Panc1 (cell line): ENCODE data around the gene GARIN1A. TPM values are rescaled to one million over a fixed set of nuclear protein-coding genes. Genes with fewer than 3 reads are reported as not detected.

Experiments used
- ATAC-seq: fragments of 200-7000 bp; cut with Tn5 transposase; 2 replicates; pipeline ENCODE4 v1.9.1; 2020; ENCODE audit warnings: mild to moderate bottlenecking, moderate library complexity
- BruUV-seq: library from RNA; stranded (reverse); fragments of 400-500 nt; replicated peaks from 2 replicates; lab custom pipeline; 2021; lab: Mats Ljungman, UMichigan
- CTCF ChIA-PET: fragments of 300-600 bp; sonication (Branson Sonifier 250); formaldehyde crosslinking; loops from one replicate; lab custom pipeline; 2022; ENCODE audit warnings: antibody characterized with exemption; lab: Charles Lee
- POLR2A ChIA-PET: fragments of 300-600 bp; sonication (Branson Sonifier 250); formaldehyde crosslinking; loops from one replicate; lab custom pipeline; 2022; ENCODE audit warnings: antibody characterized with exemption; lab: Charles Lee
- DNase-seq: peaks from one replicate; pipeline ENCODE4 v3.0.0-alpha.2; 2010; ENCODE audit warnings: low read depth, low spot score
- H3K27ac ChIP-seq: 2 replicates; pipeline ENCODE4 v1.5.1; 2011; ENCODE audit warnings: mild to moderate bottlenecking, low read length, inconsistent platforms
- H3K27me3 ChIP-seq: fragments of 200-500 bp; sonication (Bioruptor generic); 2 replicates; pipeline ENCODE4 v1.6.0; 2014; ENCODE audit warnings: low read length, inconsistent platforms; ENCODE audit not compliant: control insufficient read depth, insufficient read depth
- H3K36me3 ChIP-seq: fragments of 200-500 bp; sonication (Bioruptor generic); 2 replicates; pipeline ENCODE4 v1.5.1; 2014; ENCODE audit warnings: inconsistent platforms, mild to moderate bottlenecking, low read length, moderate library complexity; ENCODE audit not compliant: control insufficient read depth, insufficient read depth
- H3K4me1 ChIP-seq: 2 replicates; pipeline ENCODE4 v1.5.1; 2011; ENCODE audit warnings: inconsistent platforms, mild to moderate bottlenecking, low read length, moderate library complexity; ENCODE audit not compliant: control insufficient read depth, insufficient read depth
- H3K4me3 ChIP-seq, 2 experiments: 2 replicates each; pipeline ENCODE4 v1.5.1; 2011 to 2012; ENCODE audit warnings: low read depth in 2 of 2, low read length in 2 of 2, mild to moderate bottlenecking in 2 of 2, inconsistent platforms in 1 of 2, moderate library complexity in 1 of 2
- H3K9me3 ChIP-seq: fragments of 200-500 bp; sonication (Bioruptor generic); 2 replicates; pipeline ENCODE4 v1.5.1; 2014; ENCODE audit warnings: low read depth, mild to moderate bottlenecking, inconsistent platforms, low read length, moderate library complexity; ENCODE audit not compliant: control insufficient read depth, insufficient read depth
- POLR2AphosphoS5 ChIP-seq: IDR thresholded peaks from 2 replicates; pipeline ENCODE4 v1.6.1; 2012; ENCODE audit warnings: mild to moderate bottlenecking, low read depth, low read length, moderate library complexity
- SIN3A ChIP-seq: IDR thresholded peaks from 2 replicates; pipeline ENCODE4 v1.6.1; 2012; ENCODE audit warnings: low read depth, mild to moderate bottlenecking, low read length, moderate library complexity, borderline replicate concordance; ENCODE audit not compliant: insufficient read depth
- TCF7L2 ChIP-seq: IDR thresholded peaks from 2 replicates; pipeline ENCODE4 v1.6.1; 2011; ENCODE audit warnings: mild to moderate bottlenecking, low read depth, low read length, inconsistent platforms
- in situ Hi-C: cut with HindIII; loops from 2 replicates; pipeline ENCODE4 v1.10.0; 2016; ENCODE audit warnings: low sequenced_read_pairs, low pct_unique_long_range_greater_than_20kb
- intact Hi-C: fragments of 100-400 bp; cut with micrococcal nuclease; formaldehyde crosslinking; loops from one replicate; pipeline ENCODE4 v1.10.0; 2022; ENCODE audit not compliant: unreplicated experiment
- total RNA-seq: library from RNA; stranded (reverse); gene quantifications from one replicate; pipeline ENCODE4 v1.2.1, GENCODE V29; 2021; ENCODE audit not compliant: unreplicated experiment
- TF ChIP-seq, protein P1 (sequence below), 2 experiments: IDR thresholded peaks; 2 replicates each; pipeline ENCODE4 v1.6.1; 2011 to 2012; ENCODE audit warnings: low read depth in 2 of 2, control low read depth in 1 of 2, low read length in 1 of 2, mild to moderate bottlenecking in 1 of 2, moderate library complexity in 1 of 2; ENCODE audit not compliant: insufficient read depth in 1 of 2
- TF ChIP-seq, protein P2 (sequence below): fragments of 450-650 bp; IDR thresholded peaks from 2 replicates; pipeline ENCODE4 v1.5.1; 2017; ENCODE audit warnings: mild to moderate bottlenecking

Gene GARIN1A
- total RNA-seq, 1 experiment from 2014 or later = 1.2 TPM

DNA sequence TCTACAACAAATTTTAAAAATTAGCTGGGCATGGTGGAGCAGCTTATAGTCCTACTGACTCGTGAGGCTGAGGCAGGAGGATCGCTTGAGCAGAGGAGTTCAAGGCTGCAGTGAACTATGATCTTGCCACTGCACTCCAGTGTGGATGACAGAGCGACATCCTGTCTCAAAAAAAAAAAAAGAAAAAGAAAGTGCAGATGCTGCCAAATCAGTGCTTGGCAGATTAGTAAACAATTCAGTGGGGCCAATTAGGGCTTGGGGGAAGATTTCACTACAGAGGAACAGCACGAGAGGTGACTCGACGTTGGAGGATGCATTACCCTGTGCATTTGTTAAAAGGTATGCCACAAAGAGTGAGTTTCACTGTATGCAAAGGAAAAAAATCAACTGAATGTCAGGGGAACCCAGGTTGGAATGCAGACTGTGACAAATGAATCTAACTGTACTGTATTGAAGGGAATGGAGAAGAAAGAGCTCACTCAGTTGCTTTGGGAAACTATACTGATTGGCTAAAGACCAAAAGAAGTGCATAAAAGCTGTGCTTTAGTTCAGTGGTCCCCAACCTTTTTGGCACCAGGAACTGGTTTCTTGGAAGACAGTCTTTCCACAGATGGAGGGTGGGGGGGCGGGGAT, 31.6 kb downstream of the GARIN1A start:
- H3K4me1 ChIP-seq = no peaks in the 10 kb centered on the region
- H3K9me3 ChIP-seq = no peaks in the 10 kb centered on the region
- peaks cover 7% of the 10 kb centered on the region for H3K27me3 ChIP-seq
- in situ Hi-C loops (no loop called here), intact Hi-C loops (no loop called here)
- no peak overlapping the region for H3K27ac ChIP-seq
- no peak overlapping the region for H3K4me3 ChIP-seq
- no TSS peak for BruUV-seq
- H3K36me3 ChIP-seq = no peaks in the 10 kb centered on the region
- no peak for DNase-seq
- CTCF ChIA-PET = no interaction called here
- POLR2A ChIA-PET = no interaction called here
- no peak for TF ChIP-seq TCF7L2
- no peak for TF ChIP-seq POLR2AphosphoS5
- TF ChIP-seq, protein P1, sequence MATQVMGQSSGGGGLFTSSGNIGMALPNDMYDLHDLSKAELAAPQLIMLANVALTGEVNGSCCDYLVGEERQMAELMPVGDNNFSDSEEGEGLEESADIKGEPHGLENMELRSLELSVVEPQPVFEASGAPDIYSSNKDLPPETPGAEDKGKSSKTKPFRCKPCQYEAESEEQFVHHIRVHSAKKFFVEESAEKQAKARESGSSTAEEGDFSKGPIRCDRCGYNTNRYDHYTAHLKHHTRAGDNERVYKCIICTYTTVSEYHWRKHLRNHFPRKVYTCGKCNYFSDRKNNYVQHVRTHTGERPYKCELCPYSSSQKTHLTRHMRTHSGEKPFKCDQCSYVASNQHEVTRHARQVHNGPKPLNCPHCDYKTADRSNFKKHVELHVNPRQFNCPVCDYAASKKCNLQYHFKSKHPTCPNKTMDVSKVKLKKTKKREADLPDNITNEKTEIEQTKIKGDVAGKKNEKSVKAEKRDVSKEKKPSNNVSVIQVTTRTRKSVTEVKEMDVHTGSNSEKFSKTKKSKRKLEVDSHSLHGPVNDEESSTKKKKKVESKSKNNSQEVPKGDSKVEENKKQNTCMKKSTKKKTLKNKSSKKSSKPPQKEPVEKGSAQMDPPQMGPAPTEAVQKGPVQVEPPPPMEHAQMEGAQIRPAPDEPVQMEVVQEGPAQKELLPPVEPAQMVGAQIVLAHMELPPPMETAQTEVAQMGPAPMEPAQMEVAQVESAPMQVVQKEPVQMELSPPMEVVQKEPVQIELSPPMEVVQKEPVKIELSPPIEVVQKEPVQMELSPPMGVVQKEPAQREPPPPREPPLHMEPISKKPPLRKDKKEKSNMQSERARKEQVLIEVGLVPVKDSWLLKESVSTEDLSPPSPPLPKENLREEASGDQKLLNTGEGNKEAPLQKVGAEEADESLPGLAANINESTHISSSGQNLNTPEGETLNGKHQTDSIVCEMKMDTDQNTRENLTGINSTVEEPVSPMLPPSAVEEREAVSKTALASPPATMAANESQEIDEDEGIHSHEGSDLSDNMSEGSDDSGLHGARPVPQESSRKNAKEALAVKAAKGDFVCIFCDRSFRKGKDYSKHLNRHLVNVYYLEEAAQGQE (IDR thresholded peaks at IDR 0.05; ENCODE audit: insufficient read depth in 1 of 2, low read depth in 2 of 2, low read length in 1 of 2) = no peak
- no peak for TF ChIP-seq SIN3A
- TF ChIP-seq, protein P2, sequence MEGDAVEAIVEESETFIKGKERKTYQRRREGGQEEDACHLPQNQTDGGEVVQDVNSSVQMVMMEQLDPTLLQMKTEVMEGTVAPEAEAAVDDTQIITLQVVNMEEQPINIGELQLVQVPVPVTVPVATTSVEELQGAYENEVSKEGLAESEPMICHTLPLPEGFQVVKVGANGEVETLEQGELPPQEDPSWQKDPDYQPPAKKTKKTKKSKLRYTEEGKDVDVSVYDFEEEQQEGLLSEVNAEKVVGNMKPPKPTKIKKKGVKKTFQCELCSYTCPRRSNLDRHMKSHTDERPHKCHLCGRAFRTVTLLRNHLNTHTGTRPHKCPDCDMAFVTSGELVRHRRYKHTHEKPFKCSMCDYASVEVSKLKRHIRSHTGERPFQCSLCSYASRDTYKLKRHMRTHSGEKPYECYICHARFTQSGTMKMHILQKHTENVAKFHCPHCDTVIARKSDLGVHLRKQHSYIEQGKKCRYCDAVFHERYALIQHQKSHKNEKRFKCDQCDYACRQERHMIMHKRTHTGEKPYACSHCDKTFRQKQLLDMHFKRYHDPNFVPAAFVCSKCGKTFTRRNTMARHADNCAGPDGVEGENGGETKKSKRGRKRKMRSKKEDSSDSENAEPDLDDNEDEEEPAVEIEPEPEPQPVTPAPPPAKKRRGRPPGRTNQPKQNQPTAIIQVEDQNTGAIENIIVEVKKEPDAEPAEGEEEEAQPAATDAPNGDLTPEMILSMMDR = no peak
- ATAC-seq = no peak

DNA sequence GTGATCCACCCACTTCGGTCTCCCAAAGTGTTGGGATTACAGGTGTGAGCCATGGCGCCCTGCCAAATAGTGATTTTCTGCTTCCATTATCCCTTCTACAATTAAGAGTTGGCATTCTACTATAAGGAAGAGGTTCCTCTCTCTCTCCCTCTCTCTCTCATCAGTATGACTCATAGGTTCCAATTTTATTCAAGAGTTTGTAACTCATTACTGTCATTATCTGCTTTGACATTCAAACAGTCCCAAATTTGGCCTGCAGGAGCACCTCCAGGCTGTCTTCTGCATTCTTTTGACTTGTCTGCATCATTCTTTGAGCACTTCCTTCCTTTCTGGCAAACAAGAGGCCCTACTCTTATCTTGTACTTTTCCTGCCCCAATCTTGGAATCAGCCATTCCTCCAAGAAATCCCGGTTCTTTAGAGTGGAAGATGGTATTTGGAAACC, 33.8 kb downstream of the GARIN1A start:
- DNase-seq = no peak
- ChIA-PET CTCF (no interaction called here), POLR2A (no interaction called here)
- TF ChIP-seq POLR2AphosphoS5 = no peak
- TF ChIP-seq, protein P1 (IDR thresholded peaks at IDR 0.05; ENCODE audit: insufficient read depth in 1 of 2, low read depth in 2 of 2, low read length in 1 of 2) = no peak
- TF ChIP-seq SIN3A = no peak
- TF ChIP-seq, protein P2 = no peak
- no peak for TF ChIP-seq TCF7L2
- Histone ChIP-seq H3K36me3 (no peaks in the 10 kb centered on the region), H3K4me1 (no peaks in the 10 kb centered on the region), H3K27me3 (peaks cover 3% of the 10 kb centered on the region; the same call in 1 of the 2 replicates), H3K4me3 (no peak overlapping the region), H3K9me3 (no peaks in the 10 kb centered on the region), H3K27ac (no peak overlapping the region)
- ATAC-seq = no peak
- no TSS peak for BruUV-seq
- in situ Hi-C loops = no loop called here
- intact Hi-C loops = no loop called here
